ENCODE results near the gene GOLIM4. TPM values are rescaled to one million over a fixed set of nuclear protein-coding genes. Genes with fewer than 3 reads are reported as not detected.
A peak's percentile ranks its signal among the peaks of the same experiment; 100 is the strongest.

GOLIM4 gene
- total and polyA plus RNA-seq, 11 donors: 31.5 to 106 (median 65.5) TPM

- H3K4me1 ChIP-seq: peaks cover 0 to 39% (median 16%) of the 10 kb centered on the region in 12 donors
- WGBS, 4 donors: 74 to 86% (median 82%) methylated on average over 1 of the region's 1 CpG
- H3K27ac ChIP-seq: peak overlapping the region in 9 of 12 donors; percentile 55 to 83 (median 80)
- TF ChIP-seq POLR2A (IDR thresholded peaks at IDR 0.05) (no peak), CTCF (IDR thresholded peaks at IDR 0.05) (no peak)
- H3K36me3 ChIP-seq: peaks cover 0 to 98% (median 84%) of the 10 kb centered on the region in 9 donors
- no peaks in the 10 kb centered on the region for H3K9me3 ChIP-seq
- DNase-seq (no peak), ATAC-seq (no peak)
- no peaks in the 10 kb centered on the region for H3K27me3 ChIP-seq
- H3K4me3 ChIP-seq: no peak overlapping the region
- intact Hi-C loops (cut with DNase I): loop anchor here in 1 of 10 donors (10.0 kb wide), 1 partner anchor 93 kb away; no protein-coding TSS in a partner anchor
These were observed 67.6 kb downstream of the GOLIM4 start for GRCh38 chr3:168028086-168028485.

DNA sequence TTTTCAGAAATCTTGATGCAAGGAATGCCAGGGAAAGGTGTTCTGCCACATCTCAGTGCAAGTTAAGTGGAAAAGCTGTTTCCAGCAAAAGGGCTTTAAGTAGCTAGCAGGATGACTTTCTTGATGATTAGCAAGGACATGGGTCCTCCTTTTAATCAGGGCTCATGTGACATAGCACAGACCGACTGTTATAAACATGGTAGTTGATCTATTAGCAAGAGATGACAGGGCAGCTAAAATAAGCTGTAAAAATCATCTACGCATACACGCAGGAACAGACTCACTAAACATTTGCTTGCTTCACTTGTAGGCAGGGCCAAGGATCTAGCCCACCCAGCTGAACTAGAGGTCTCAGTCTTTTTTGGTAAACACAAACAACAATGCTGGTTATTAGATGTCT is 69.0 kb downstream of the GOLIM4 start:
- DNase-seq: no peak
- 51 to 72% (median 67%) methylated on average over 3 of the region's 3 CpGs for WGBS, 4 donors
- TF ChIP-seq CTCF (IDR thresholded peaks at IDR 0.05): no peak
- TF ChIP-seq POLR2A (IDR thresholded peaks at IDR 0.05): no peak
- intact Hi-C loops (cut with DNase I): loop anchor here in 1 of 10 donors (10.0 kb wide), 1 partner anchor 92 kb away; no protein-coding TSS in a partner anchor
- H3K27me3 ChIP-seq: no peaks in the 10 kb centered on the region
- H3K27ac ChIP-seq: peak overlapping the region; percentile 38 to 83 (median 78)
- peak; percentile 53 to 82 (median 76) for ATAC-seq
- no peak overlapping the region for H3K4me3 ChIP-seq
- peaks cover 0 to 99% (median 85%) of the 10 kb centered on the region in 9 donors for H3K36me3 ChIP-seq
- H3K9me3 ChIP-seq: no peaks in the 10 kb centered on the region
- peaks cover 0 to 39% (median 16%) of the 10 kb centered on the region in 12 donors for H3K4me1 ChIP-seq

DNA sequence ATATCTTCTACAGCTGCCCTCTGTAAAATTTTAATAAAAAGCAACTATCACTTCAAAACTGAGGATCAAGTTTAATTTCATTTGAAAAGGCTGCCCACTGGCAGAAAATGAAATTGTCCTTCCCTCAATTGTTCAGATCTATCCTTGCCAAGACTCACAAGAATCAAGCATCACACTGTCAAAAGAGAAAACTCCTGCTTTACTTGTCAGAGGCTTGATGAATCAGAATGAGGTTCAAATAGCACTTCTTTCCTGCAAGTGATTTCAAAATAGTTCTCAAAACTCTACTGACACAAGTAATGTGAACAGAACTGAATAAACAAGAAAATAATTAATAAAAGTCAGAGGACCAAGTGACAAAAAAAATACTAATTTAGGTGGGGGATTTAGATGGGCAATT is 70.6 kb downstream of the GOLIM4 start:
- ATAC-seq (no peak), DNase-seq (no peak)
- Histone ChIP-seq H3K36me3 (peaks cover 0 to 100% (median 89%) of the 10 kb centered on the region in 9 donors), H3K4me3 (no peak overlapping the region), H3K27ac (peak overlapping the region; percentile 29 to 83 (median 78)), H3K9me3 (no peaks in the 10 kb centered on the region), H3K4me1 (peaks cover 0 to 39% (median 16%) of the 10 kb centered on the region in 12 donors), H3K27me3 (no peaks in the 10 kb centered on the region)
- TF ChIP-seq CTCF (IDR thresholded peaks at IDR 0.05) (no peak), POLR2A (IDR thresholded peaks at IDR 0.05) (no peak)
- intact Hi-C loops (cut with DNase I): loop anchor here in 1 of 10 donors (10.0 kb wide), 1 partner anchor 90 kb away; no protein-coding TSS in a partner anchor

DNA sequence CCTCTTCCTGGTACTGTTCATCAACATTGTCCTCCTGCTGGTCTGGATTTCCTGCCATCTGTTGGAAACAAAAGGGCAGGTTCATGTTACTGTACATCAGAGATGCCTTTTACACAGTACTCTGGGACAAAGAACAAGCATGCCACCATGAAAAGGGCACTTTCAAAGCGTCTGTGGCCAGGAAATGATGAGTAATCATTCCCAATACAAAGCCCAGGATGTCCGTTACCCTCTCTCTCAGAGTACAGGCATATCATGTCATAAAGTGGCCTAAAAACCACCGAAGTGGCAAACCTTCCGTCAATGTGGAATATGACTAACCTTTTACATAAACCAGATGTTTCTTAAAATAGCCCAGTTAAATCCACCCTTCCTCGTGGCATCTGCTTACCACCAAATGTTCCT is 71.2 kb downstream of the GOLIM4 start:
- H3K36me3 ChIP-seq: peaks cover 0 to 100% (median 95%) of the 10 kb centered on the region in 9 donors
- ATAC-seq (peak; percentile 79 to 94 (median 86)), DNase-seq (peak in 2 of 5 donors; percentile 19 to 44)
- H3K4me1 ChIP-seq: peaks cover 0 to 39% (median 16%) of the 10 kb centered on the region in 12 donors
- TF ChIP-seq CTCF (IDR thresholded peaks at IDR 0.05): no peak
- TF ChIP-seq POLR2A (IDR thresholded peaks at IDR 0.05): no peak
- H3K9me3 ChIP-seq: no peaks in the 10 kb centered on the region
- 18 to 26% (median 21%) methylated on average over 5 of the region's 5 CpGs for WGBS, 4 donors
- H3K27ac ChIP-seq: peak overlapping the region; percentile 4 to 83 (median 78)
- H3K27me3 ChIP-seq: no peaks in the 10 kb centered on the region
- intact Hi-C loops (cut with DNase I): loop anchor here in 1 of 10 donors (10.0 kb wide), 1 partner anchor 90 kb away; no protein-coding TSS in a partner anchor
- no peak overlapping the region for H3K4me3 ChIP-seq
